HG02759 (cell line): ENCODE data around the gene PALB2.

Experiments used
- ATAC-seq: cut with Tn5 transposase; IDR thresholded peaks from one replicate; pipeline ENCODE4 v1.9.1; 2021; ENCODE audit warnings: mild to moderate bottlenecking, moderate library complexity; ENCODE audit not compliant: unreplicated experiment

The PALB2 gene

GRCh38 chr16:23556881-23557778, 84.0 kb downstream of the PALB2 start, which contains the start of the genes EARS2 and UBFD1:
EARS2 (minus strand) TSS chr16:23557350; CDS start chr16:23557343, 7 bp downstream.
UBFD1 (plus strand) TSS chr16:23557727; CDS start chr16:23557743, 16 bp downstream.
- peak; percentile 91 for ATAC-seq

GRCh38 chr16:23554536-23554935, 86.6 kb downstream of the PALB2 start:
- no peak for ATAC-seq
